ENCODE measurements around the gene HHIP. TPM values are rescaled to one million over a fixed set of nuclear protein-coding genes. Genes with fewer than 3 reads are reported as not detected.

Gene HHIP
- total and polyA plus RNA-seq, 9 of the 15 experiments (the other 6 are each of a cell fraction or from before 2014, with no cell fraction given), result 0.09 TPM; not detected in 8

GRCh38 chr4:144785961-144786360 is 140.0 kb downstream of the HHIP start (continued):
- TF ChIP-seq, protein P1, sequence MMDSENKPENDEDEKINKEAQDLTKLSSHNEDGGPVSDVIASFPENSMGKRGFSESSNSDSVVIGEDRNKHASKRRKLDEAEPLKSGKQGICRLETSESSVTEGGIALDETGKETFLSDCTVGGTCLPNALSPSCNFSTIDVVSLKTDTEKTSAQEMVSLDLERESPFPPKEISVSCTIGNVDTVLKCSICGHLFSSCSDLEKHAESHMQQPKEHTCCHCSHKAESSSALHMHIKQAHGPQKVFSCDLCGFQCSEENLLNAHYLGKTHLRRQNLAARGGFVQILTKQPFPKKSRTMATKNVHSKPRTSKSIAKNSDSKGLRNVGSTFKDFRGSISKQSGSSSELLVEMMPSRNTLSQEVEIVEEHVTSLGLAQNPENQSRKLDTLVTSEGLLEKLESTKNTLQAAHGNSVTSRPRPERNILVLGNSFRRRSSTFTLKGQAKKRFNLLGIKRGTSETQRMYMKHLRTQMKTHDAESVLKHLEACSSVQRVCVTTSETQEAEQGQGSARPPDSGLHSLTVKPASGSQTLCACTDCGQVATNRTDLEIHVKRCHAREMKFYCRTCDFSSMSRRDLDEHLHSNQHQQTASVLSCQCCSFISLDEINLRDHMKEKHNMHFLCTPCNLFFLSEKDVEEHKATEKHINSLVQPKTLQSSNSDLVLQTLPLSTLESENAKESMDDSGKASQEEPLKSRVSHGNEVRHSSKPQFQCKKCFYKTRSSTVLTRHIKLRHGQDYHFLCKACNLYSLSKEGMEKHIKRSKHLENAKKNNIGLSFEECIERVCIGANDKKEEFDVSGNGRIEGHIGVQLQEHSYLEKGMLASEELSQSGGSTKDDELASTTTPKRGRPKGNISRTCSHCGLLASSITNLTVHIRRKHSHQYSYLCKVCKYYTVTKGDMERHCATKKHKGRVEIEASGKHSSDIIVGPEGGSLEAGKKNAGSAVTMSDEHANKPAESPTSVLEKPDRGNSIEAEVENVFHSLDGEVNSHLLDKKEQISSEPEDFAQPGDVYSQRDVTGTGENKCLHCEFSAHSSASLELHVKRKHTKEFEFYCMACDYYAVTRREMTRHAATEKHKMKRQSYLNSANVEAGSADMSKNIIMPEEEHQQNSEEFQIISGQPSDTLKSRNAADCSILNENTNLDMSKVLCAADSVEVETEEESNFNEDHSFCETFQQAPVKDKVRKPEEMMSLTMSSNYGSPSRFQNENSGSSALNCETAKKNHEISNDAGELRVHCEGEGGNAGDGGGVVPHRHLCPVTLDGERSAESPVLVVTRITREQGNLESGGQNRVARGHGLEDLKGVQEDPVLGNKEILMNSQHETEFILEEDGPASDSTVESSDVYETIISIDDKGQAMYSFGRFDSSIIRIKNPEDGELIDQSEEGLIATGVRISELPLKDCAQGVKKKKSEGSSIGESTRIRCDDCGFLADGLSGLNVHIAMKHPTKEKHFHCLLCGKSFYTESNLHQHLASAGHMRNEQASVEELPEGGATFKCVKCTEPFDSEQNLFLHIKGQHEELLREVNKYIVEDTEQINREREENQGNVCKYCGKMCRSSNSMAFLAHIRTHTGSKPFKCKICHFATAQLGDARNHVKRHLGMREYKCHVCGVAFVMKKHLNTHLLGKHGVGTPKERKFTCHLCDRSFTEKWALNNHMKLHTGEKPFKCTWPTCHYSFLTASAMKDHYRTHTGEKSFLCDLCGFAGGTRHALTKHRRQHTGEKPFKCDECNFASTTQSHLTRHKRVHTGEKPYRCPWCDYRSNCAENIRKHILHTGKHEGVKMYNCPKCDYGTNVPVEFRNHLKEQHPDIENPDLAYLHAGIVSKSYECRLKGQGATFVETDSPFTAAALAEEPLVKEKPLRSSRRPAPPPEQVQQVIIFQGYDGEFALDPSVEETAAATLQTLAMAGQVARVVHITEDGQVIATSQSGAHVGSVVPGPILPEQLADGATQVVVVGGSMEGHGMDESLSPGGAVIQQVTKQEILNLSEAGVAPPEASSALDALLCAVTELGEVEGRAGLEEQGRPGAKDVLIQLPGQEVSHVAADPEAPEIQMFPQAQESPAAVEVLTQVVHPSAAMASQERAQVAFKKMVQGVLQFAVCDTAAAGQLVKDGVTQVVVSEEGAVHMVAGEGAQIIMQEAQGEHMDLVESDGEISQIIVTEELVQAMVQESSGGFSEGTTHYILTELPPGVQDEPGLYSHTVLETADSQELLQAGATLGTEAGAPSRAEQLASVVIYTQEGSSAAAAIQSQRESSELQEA (IDR thresholded peaks at IDR 0.05; ENCODE audit: low read depth), result no peak
- TF ChIP-seq TAF9B (IDR thresholded peaks at IDR 0.05; ENCODE audit: partially characterized antibody) (no peak), ETV6 (IDR thresholded peaks at IDR 0.05; ENCODE audit: borderline replicate concordance in 1 of 2, low read depth in 2 of 2, low read length in 1 of 2) (no peak), ETV6 (CRISPR knock-in tag; IDR thresholded peaks at IDR 0.05; ENCODE audit: borderline replicate concordance) (no peak), ERF (CRISPR knock-in tag; IDR thresholded peaks at IDR 0.05) (no peak)
